HG02973 (cell line): Measurements from ENCODE around the gene LRRC56.

Source experiments
- ATAC-seq: cut with Tn5 transposase; IDR thresholded peaks from one replicate; pipeline ENCODE4 v1.9.1; 2021; ENCODE audit warnings: moderate library complexity; ENCODE audit not compliant: unreplicated experiment

LRRC56 gene

DNA sequence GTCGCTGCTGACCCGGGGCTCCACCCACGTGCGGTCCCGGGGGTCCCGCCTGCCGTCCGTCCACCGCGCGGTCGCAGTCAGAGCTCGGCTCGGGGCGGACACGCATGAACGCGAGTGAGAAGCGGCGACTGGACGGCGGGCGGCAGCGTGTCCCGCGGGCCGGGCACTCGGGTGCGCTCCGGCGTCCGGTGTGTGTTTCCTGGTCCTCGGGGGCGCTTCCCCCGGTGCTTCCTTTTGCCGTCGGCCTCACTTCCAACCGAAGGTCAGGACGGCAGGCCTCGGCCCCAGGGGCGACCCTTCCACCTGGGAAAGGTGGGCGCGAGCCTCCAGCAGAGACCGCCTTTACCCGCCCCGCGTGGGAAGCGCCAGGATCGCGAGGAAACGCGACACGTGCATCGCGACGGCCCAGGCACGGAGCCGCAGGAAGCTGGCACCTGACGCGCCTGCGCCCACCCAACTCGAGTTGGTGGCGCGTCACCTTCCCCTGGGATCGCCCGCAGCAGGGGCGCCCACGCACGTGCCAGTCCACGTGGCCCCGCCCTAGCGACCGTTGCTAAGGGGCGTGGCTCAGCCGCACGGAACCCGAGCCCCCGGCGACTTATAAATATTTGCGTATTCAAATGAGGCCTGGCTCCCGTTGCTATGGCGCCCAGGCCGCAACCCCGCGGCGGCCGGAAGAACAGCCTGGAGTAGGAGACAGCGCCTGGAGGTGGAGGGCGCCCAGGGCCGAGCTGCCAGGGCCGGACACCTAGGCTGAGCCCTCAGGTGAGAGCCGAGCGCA lies at the start of gene LRRC56:
Gene LRRC56 (plus strand): TSS at position 687 of the 781 bp plus-strand sequence. CDS start 3,158 bp downstream, outside the sequence.
- peak; percentile 46 for ATAC-seq

DNA sequence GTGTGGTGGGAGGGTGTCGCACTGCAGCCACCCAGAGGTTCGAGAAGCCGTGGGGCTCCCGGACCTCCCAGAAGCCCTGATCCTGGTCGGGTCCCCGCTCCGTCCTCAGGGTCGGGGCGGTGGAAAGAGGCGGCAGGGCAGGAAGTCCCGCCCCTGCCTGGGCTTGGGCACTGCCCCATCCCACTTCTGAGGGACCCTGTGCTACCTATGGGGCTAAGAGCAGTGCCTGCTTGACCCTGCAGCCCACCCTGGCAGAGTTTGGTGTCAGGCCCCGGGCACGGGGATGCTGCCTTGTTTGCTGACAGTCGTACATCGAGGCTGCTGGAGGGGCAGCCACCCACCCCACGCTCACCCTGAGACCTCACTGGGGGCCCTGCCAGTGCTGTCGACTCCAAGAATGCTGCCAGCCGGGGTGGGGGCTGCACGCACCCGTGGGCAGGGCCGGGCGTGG lies 49.7 kb upstream of the LRRC56 start:
- no peak for ATAC-seq

- ATAC-seq: no peak
Measured at GRCh38 chr11:488062-488461, 49.3 kb upstream of the LRRC56 start.

DNA sequence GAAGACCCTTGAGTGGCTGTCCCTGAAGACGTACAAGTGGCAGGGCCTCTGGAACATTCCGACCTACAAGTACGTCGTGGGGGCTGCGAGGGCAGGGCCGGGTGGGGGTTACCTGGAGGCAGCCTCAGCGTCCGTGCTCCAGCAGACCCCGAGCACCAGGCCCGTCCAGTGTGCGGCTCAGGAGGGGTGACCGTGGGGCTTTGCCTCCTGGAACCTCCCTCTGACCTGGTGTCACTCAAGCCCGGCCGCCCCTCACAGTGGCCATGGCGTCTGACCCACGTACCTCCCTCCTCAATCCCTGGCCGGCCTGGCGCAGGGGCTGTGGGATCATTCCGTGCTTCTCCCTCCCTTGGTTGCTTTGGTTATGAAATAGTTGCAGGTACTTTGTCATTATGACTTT lies 48.7 kb upstream of the LRRC56 start:
- no peak for ATAC-seq

GRCh38 chr11:488992-489391 lies 48.3 kb upstream of the LRRC56 start:
- ATAC-seq: no peak

- no peak for ATAC-seq
Measured at GRCh38 chr11:489610-490185, 47.6 kb upstream of the LRRC56 start.

DNA sequence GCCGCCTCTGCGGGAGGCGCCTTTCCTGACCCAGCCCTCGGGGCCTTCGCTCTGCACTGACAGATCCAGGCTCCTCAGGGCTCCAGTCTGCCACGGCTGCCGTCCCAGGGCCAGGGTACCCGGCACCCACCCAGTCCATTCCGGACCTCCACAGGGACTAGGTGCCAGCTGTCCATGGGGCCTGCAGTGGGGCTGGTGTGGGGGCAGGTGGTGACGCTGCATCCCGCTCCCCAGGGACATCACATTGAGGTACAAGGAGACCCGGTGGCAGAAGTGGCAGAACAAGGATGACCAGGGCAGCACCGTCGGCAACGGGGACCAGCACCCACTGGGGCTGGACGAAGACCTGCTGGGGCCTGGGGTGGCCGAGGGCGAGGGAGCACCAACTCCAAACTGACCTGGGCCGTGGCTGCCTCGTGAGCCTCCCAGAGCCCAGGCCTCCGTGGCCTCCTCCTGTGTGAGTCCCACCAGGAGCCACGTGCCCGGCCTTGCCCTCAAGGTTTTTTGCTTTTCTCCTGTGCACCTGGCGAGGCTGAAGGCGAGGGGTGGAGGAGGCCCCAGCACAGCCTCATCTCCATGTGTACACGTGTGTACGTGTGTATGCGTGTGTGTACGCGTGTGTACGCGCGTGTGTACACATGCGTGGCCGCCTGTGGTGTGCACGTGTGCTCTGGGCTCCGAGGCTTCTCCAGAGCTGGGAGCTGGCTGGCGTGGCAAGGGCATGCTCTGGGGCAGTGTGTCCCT lies 47.0 kb upstream of the LRRC56 start:
- no peak for ATAC-seq

DNA sequence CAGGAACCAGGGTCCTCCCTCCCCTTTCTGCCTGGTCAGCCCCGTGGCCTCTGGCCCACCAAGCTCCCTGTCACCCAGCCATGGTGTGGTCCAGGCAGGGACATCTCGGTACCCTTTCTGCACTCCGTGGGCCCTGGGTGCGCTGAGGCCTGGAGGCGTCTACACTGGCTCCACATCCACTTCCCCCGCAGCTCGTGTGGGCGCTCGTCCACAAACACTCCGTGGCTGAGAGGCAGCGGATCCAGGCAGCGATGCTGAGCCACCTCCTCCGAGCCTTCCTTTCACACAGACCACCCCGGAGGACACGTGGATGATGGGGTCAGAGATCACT lies 46.4 kb upstream of the LRRC56 start:
- no peak for ATAC-seq

DNA sequence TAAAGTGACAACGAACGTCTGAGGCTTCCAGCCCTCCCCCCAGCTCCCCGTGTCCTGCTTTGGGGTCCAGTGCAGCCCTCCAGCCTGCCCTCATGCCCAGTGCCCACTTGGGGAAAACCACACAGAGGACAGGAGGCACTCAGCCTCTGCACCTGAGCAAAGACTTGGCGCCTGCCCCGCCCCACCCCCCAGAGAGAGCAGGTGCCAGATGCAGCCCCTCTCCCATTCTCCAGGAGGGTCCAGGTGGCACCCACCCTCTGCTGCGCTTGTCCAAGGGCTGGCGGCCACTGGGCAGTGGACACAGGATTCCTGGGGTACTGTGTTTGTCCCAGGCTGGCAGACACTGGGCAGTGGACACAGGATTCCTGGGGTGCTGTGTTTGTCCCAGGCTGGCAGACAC lies 46.0 kb upstream of the LRRC56 start:
- no peak for ATAC-seq

DNA sequence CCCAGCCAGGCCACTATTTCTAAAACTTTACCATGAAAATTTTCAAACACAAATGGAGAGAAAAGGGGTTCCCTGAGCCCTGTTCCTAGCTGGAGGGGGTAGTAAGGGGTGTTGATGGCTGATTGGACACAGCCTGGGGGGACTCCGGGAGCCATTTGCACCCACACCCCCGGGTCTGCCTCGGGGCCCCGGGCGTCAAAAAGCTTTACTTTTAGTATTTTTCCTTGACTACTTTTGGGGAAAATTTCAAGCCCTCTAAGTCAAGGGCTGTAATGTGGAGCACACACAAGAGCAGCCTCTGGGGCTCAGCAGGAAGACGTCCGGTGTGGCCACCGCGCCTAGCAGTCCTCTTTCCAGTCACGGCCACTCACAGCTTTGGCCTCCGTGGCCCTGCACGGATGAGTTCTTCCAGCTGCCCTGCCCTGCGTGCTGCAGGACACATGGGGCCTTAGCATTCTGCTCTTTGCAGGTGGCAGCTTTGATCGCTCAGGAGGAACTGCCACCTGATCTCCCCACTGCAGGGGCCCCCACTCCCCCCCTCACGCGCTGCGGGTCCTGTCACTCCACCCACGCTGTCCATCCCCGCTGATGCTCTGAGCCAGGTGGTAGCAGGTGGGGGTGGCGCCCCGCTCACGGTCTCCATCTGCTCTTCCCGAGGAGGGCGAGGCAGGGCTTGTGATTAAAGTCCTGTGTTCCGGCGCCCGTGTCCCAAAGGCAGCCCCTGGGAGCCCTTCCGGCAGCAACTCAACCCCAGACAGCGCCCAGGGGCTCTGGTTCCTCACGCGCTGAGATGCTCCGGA lies 44.7 kb upstream of the LRRC56 start:
- ATAC-seq: no peak

- ATAC-seq: no peak
Measured at GRCh38 chr11:494761-495536, 42.4 kb upstream of the LRRC56 start.

- no peak for ATAC-seq
Measured at GRCh38 chr11:495537-495931, 41.8 kb upstream of the LRRC56 start.

DNA sequence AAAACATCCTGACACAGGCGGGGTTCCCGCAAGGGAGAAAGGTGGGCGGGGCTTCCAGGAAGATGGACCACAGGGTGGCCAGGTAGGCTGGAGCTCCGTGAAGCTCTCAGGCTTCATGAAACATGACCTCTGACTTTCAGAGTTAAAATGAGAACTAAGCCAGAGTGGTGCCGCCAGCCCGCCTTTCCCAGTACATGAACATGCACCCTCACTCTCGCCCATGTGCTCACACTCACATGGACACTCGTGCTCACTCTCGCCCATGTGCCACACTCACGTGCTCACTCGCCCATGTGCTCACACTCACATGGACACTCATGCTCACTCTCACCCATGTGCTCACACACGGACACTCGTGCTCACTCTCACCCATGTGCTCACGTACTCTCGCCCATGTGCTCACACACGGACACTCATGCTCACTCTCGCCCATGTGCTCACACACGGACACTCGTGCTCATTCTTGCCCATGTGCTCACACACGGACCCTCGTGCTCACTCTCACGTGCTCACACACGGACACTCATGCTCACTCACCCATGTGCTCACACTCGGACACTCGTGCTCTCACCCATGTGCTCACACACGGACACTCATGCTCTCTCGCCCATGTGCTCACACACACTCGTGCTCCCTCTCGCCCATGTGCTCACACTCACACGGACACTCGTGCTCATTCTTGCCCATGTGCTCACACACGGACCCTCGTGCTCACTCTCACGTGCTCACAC lies 40.3 kb upstream of the LRRC56 start:
- ATAC-seq: no peak

- no peak for ATAC-seq
Measured at GRCh38 chr11:497565-498296, 39.6 kb upstream of the LRRC56 start.

- no peak for ATAC-seq
Measured at GRCh38 chr11:498297-499181, 38.8 kb upstream of the LRRC56 start.

- ATAC-seq: no peak
Measured at GRCh38 chr11:499201-500076, 37.9 kb upstream of the LRRC56 start.

GRCh38 chr11:501001-501682 lies 36.2 kb upstream of the LRRC56 start:
- no peak for ATAC-seq
